ENCODE data around the gene MYO10.

Gene MYO10

DNA sequence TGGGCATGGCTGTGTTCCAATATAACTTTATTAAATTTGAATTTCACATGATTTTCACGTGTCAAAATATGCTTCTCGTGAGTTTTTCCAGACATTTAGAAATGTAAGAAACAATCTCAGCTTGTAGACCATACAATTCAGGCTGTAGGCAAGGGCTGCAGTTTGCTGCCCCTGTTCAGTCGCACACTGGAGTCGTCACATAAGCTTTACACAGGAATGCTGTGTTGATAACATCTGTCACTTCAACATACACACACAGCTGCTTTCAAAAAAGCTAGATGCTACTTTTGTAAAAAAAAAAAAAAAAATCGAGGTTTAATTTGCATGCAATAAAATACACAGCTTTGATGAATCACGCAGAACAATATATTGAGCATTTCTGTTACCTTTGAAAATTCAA, 77.9 kb downstream of the MYO10 start:
- Histone ChIP-seq H3K36me3 (ENCODE audit: control insufficient read depth in 2 of 2, insufficient read depth in 2 of 2, low read length in 2 of 2) (no peaks in the 10 kb centered on the region), H3K27ac (ENCODE audit: low read length) (no peak overlapping the region), H3K9me3 (ENCODE audit: control insufficient read depth in 2 of 2, low read length in 2 of 2) (peaks cover 4% of the 10 kb centered on the region in 2 donors), H3K9ac (ENCODE audit: low read length in 2 of 2) (no peak overlapping the region), H3K27me3 (ENCODE audit: control insufficient read depth in 1 of 2, insufficient read depth in 2 of 2, low read length in 2 of 2) (no peaks in the 10 kb centered on the region), H3K4me3 (ENCODE audit: low read length in 2 of 2) (no peak overlapping the region), H3K4me1 (ENCODE audit: control insufficient read depth, insufficient read depth, low read length) (no peaks in the 10 kb centered on the region)

DNA sequence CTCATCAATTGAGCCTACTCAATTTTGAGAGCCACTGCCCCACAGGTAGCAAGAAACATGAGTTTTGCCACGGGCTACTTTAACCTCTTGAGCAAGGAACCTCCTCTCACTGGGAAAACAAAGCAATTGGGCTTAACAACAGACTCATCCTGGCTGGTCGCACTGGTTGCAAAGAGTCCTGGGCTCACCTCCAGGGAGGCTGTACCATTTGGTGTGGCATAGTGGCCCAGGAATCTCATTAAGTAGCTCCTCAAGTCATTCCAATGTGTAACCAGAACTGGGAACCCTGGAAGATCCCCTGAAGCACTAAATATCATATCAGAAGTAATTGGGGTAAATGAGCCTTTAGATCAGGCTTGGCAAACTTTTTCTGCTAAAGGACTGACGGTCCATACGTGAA, 78.5 kb downstream of the MYO10 start:
- H3K9me3 ChIP-seq (ENCODE audit: control insufficient read depth in 2 of 2, low read length in 2 of 2), result peaks cover 4% of the 10 kb centered on the region in 2 donors
- no peaks in the 10 kb centered on the region for H3K36me3 ChIP-seq (ENCODE audit: control insufficient read depth in 2 of 2, insufficient read depth in 2 of 2, low read length in 2 of 2)
- H3K4me1 ChIP-seq (ENCODE audit: control insufficient read depth, insufficient read depth, low read length), result no peaks in the 10 kb centered on the region
- no peak overlapping the region for H3K27ac ChIP-seq (ENCODE audit: low read length)
- no peak overlapping the region for H3K9ac ChIP-seq (ENCODE audit: low read length in 2 of 2)
- no peak overlapping the region for H3K4me3 ChIP-seq (ENCODE audit: low read length in 2 of 2)
- H3K27me3 ChIP-seq (ENCODE audit: control insufficient read depth in 1 of 2, insufficient read depth in 2 of 2, low read length in 2 of 2), result no peaks in the 10 kb centered on the region

DNA sequence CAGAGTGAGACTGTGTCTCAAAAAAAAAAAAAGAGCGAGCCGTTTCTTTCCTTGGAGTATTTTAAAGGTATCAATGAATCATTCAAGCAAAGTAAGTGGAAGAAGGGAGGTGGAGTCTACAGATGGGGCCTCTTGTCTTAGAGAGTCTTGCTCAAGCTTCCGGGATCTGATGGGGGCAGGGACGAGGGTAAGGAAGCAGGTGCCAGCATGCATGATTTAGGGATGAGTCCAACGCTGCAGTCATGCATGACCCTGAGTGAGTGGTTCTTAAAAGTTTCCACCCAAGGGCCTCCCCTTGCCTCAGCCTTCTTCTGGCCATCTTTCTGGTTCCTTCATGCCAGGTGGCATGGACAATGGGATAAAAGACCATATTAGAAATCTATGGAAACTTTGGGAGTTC, 79.6 kb downstream of the MYO10 start:
- H3K4me1 ChIP-seq (ENCODE audit: control insufficient read depth, insufficient read depth, low read length), result no peaks in the 10 kb centered on the region
- H3K9ac ChIP-seq (ENCODE audit: low read length in 2 of 2), result no peak overlapping the region
- no peak overlapping the region for H3K27ac ChIP-seq (ENCODE audit: low read length)
- peaks cover 4% of the 10 kb centered on the region in 2 donors for H3K9me3 ChIP-seq (ENCODE audit: control insufficient read depth in 2 of 2, low read length in 2 of 2)
- no peaks in the 10 kb centered on the region for H3K27me3 ChIP-seq (ENCODE audit: control insufficient read depth in 1 of 2, insufficient read depth in 2 of 2, low read length in 2 of 2)
- H3K4me3 ChIP-seq (ENCODE audit: low read length in 2 of 2), result no peak overlapping the region
- no peaks in the 10 kb centered on the region for H3K36me3 ChIP-seq (ENCODE audit: control insufficient read depth in 2 of 2, insufficient read depth in 2 of 2, low read length in 2 of 2)

DNA sequence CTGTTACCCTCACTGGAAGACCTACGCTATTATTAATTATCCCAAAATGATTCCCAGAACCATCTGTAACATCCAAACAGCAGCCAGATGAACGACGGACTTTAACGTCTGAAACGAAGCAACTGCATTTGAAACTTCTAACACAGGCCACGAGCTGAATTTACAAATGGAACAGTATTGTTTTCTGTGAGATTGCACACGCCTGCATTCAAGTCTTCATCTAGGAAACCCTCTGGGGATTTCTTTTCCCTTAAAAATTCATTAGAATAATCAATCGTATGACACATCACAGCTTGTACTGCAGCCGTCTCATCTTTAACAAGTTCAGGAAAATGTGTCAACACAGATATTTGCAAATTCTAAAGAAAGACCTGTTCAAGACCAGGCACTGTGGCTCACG, 80.2 kb downstream of the MYO10 start:
- Histone ChIP-seq H3K27me3 (ENCODE audit: control insufficient read depth in 1 of 2, insufficient read depth in 2 of 2, low read length in 2 of 2) (no peaks in the 10 kb centered on the region), H3K4me1 (ENCODE audit: control insufficient read depth, insufficient read depth, low read length) (no peaks in the 10 kb centered on the region), H3K9me3 (ENCODE audit: control insufficient read depth in 2 of 2, low read length in 2 of 2) (peaks cover 4% of the 10 kb centered on the region in 2 donors), H3K9ac (ENCODE audit: low read length in 2 of 2) (no peak overlapping the region), H3K4me3 (ENCODE audit: low read length in 2 of 2) (peak overlapping the region; percentile 22 to 26), H3K27ac (ENCODE audit: low read length) (peak overlapping the region; percentile 24), H3K36me3 (ENCODE audit: control insufficient read depth in 2 of 2, insufficient read depth in 2 of 2, low read length in 2 of 2) (no peaks in the 10 kb centered on the region)

DNA sequence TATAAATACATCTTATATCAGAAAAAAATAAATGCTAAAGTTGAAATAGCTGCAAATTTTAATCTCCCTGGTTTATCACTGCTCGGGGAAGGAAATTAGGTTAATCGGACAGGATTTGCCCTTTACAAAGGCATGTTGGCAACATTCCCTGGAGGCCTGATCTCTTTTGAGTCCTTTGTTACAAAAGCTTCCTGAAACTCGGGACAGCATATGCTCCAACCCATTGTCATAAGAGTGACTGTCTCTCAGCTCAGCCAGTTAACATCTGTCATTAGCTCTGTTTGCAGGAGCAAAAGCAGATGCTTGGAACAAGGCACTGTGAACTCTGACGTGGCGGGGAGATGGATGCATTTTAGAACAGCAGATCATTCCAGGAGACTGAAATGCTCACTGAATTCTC, 80.6 kb downstream of the MYO10 start:
- Histone ChIP-seq H3K27ac (ENCODE audit: low read length) (peak overlapping the region; percentile 24), H3K27me3 (ENCODE audit: control insufficient read depth in 1 of 2, insufficient read depth in 2 of 2, low read length in 2 of 2) (no peaks in the 10 kb centered on the region), H3K9me3 (ENCODE audit: control insufficient read depth in 2 of 2, low read length in 2 of 2) (peaks cover 4% of the 10 kb centered on the region in 2 donors), H3K36me3 (ENCODE audit: control insufficient read depth in 2 of 2, insufficient read depth in 2 of 2, low read length in 2 of 2) (no peaks in the 10 kb centered on the region), H3K4me3 (ENCODE audit: low read length in 2 of 2) (peak overlapping the region; percentile 22 to 26), H3K4me1 (ENCODE audit: control insufficient read depth, insufficient read depth, low read length) (no peaks in the 10 kb centered on the region), H3K9ac (ENCODE audit: low read length in 2 of 2) (no peak overlapping the region)

DNA sequence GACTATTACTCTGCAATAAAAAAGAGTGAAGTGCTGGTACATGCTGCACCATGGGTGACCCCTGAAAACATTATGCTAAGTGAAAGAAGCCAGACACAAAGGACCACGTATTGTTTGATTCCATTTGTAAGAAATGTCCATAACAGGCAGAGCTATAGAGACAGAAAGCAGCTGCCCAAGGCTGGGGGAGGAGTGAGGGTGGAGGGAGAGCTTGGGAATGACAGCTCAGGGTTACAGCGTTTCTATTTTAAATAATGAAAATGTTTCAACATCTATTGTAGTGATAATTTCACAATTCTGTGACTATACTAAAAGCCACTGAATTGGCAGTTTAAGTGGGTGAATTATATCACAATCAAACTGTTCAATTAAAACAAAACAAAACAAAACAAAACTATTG, 81.7 kb downstream of the MYO10 start:
- Histone ChIP-seq H3K27ac (ENCODE audit: low read length) (no peak overlapping the region), H3K4me3 (ENCODE audit: low read length in 2 of 2) (no peak overlapping the region), H3K36me3 (ENCODE audit: control insufficient read depth in 2 of 2, insufficient read depth in 2 of 2, low read length in 2 of 2) (no peaks in the 10 kb centered on the region), H3K9ac (ENCODE audit: low read length in 2 of 2) (no peak overlapping the region), H3K9me3 (ENCODE audit: control insufficient read depth in 2 of 2, low read length in 2 of 2) (peaks cover 3 to 4% of the 10 kb centered on the region in 2 donors), H3K27me3 (ENCODE audit: control insufficient read depth in 1 of 2, insufficient read depth in 2 of 2, low read length in 2 of 2) (no peaks in the 10 kb centered on the region), H3K4me1 (ENCODE audit: control insufficient read depth, insufficient read depth, low read length) (no peaks in the 10 kb centered on the region)

DNA sequence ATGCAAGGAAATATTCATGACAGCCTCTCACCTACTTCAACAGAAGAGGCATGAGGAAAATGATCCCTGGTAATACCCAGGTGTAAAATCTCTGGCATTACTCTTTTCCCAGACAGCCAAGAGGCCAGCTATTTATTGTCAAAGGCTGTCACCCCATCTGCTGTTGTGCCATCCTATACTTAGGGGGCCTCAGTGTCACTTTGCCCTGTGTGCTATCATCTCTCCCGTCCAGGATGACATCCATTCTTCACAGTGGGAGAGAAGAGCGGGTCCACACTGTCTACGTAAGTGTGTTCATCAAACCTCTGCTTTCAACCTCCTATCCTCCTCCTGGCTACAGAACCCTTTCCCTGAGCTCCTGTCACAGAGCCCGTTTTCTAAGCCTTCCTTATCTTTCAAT, 82.6 kb downstream of the MYO10 start:
- H3K36me3 ChIP-seq (ENCODE audit: control insufficient read depth in 2 of 2, insufficient read depth in 2 of 2, low read length in 2 of 2), result no peaks in the 10 kb centered on the region
- no peak overlapping the region for H3K9ac ChIP-seq (ENCODE audit: low read length in 2 of 2)
- no peak overlapping the region for H3K27ac ChIP-seq (ENCODE audit: low read length)
- no peak overlapping the region for H3K4me3 ChIP-seq (ENCODE audit: low read length in 2 of 2)
- H3K4me1 ChIP-seq (ENCODE audit: control insufficient read depth, insufficient read depth, low read length), result no peaks in the 10 kb centered on the region
- H3K27me3 ChIP-seq (ENCODE audit: control insufficient read depth in 1 of 2, insufficient read depth in 2 of 2, low read length in 2 of 2), result no peaks in the 10 kb centered on the region
- no peaks in the 10 kb centered on the region for H3K9me3 ChIP-seq (ENCODE audit: control insufficient read depth in 2 of 2, low read length in 2 of 2)

DNA sequence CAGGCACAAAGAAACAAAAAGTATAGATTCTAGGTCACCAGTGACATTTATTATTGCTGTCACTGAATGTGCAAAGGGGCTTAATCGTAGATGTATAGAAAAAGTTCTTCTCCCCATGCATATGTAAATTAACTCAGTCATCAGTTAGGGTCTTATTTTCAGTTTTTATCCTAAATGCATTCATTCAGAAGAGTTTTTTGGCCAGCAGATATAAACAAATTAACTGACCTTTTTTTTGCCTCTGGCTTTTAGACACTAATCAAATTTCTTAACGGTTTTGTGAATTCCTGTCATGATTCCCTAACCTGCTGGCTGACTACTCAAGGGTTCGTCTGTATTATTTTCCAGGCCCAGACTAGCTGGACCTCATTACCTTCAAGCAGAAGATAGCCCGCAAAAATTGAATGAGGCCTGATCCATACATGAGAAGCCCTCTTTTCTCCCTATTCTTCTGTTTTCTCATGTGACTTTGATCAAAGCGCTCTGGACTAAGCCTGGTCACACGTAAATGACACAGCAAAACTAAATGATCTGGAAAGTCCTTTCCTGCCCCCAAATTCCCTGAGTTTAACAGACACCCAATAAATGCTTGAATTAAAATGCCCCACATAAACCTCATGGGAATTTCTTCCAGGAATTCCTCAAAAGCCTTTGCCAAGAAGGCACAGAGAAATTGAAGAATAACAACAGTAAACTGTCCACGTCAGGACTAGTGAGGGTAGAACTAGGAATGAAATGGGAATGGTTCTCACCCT, 83.7 kb downstream of the MYO10 start:
- Histone ChIP-seq H3K9ac (ENCODE audit: low read length in 2 of 2) (no peak overlapping the region), H3K9me3 (ENCODE audit: control insufficient read depth in 2 of 2, low read length in 2 of 2) (no peaks in the 10 kb centered on the region), H3K27ac (ENCODE audit: low read length) (no peak overlapping the region), H3K36me3 (ENCODE audit: control insufficient read depth in 2 of 2, insufficient read depth in 2 of 2, low read length in 2 of 2) (no peaks in the 10 kb centered on the region), H3K27me3 (ENCODE audit: control insufficient read depth in 1 of 2, insufficient read depth in 2 of 2, low read length in 2 of 2) (no peaks in the 10 kb centered on the region), H3K4me3 (ENCODE audit: low read length in 2 of 2) (no peak overlapping the region), H3K4me1 (ENCODE audit: control insufficient read depth, insufficient read depth, low read length) (no peaks in the 10 kb centered on the region)

DNA sequence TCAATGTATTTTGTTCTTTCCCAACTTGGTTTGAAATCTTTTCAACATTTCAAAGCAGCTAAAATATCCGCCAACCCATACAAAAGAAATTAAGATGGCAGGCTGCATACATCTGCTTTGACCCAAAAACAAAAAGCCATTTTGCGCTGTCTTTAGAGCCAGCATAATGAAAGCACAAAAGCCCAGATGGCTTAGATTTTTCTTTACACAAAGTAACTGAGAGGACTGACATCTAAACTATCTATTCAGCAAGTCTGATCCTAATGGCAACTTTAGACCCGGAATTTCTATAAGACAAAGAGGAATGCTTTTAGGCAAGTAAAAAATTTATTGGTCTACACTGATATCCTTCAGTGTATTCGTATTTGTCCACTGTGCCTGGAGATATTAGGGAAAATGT, 86.3 kb downstream of the MYO10 start:
- H3K4me3 ChIP-seq (ENCODE audit: low read length in 2 of 2), result no peak overlapping the region
- H3K27me3 ChIP-seq (ENCODE audit: control insufficient read depth in 1 of 2, insufficient read depth in 2 of 2, low read length in 2 of 2), result no peaks in the 10 kb centered on the region
- H3K4me1 ChIP-seq (ENCODE audit: control insufficient read depth, insufficient read depth, low read length), result no peaks in the 10 kb centered on the region
- no peak overlapping the region for H3K9ac ChIP-seq (ENCODE audit: low read length in 2 of 2)
- H3K27ac ChIP-seq (ENCODE audit: low read length), result no peak overlapping the region
- no peaks in the 10 kb centered on the region for H3K36me3 ChIP-seq (ENCODE audit: control insufficient read depth in 2 of 2, insufficient read depth in 2 of 2, low read length in 2 of 2)
- H3K9me3 ChIP-seq (ENCODE audit: control insufficient read depth in 2 of 2, low read length in 2 of 2), result no peaks in the 10 kb centered on the region

DNA sequence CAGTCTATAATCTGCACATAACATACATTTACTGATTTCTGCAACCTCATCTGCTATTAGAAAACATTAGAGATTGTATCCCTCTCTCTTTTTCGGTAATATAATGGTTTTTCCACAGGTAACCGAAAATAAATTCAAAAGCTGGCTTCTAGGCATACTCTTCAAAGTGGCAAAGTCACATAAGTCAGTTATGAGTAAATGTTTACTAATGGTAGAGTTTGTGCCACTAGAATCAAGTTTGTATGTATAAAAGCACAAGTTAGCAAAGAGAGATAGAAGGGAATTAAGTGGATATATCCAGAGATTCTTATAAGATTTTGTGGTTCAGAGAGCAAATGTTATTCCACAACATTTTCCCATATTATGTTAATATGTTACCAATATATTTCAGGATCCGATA, 86.9 kb downstream of the MYO10 start:
- Histone ChIP-seq H3K36me3 (ENCODE audit: control insufficient read depth in 2 of 2, insufficient read depth in 2 of 2, low read length in 2 of 2) (no peaks in the 10 kb centered on the region), H3K9ac (ENCODE audit: low read length in 2 of 2) (no peak overlapping the region), H3K9me3 (ENCODE audit: control insufficient read depth in 2 of 2, low read length in 2 of 2) (no peaks in the 10 kb centered on the region), H3K4me1 (ENCODE audit: control insufficient read depth, insufficient read depth, low read length) (no peaks in the 10 kb centered on the region), H3K4me3 (ENCODE audit: low read length in 2 of 2) (no peak overlapping the region), H3K27ac (ENCODE audit: low read length) (no peak overlapping the region), H3K27me3 (ENCODE audit: control insufficient read depth in 1 of 2, insufficient read depth in 2 of 2, low read length in 2 of 2) (no peaks in the 10 kb centered on the region)

DNA sequence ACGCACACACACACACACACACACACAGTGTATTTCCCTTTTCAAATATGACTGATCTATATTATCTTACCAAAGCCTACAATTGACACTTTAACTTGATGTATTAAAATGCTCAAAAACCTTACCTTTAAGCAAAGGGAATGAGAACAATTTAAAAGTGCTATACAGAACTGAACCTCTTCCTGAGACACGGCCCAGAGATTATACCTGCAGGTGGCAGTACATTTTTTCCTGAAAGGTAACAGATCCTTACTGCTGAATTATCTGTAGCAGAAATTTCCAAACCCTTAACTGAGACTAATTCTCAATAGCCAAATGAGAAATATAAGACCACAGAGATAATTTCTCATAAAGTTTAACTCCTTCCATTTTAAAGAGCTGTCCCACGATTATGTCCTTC, 91.1 kb downstream of the MYO10 start:
- Histone ChIP-seq H3K4me1 (ENCODE audit: control insufficient read depth, insufficient read depth, low read length) (no peaks in the 10 kb centered on the region), H3K27ac (ENCODE audit: low read length) (no peak overlapping the region), H3K4me3 (ENCODE audit: low read length in 2 of 2) (no peak overlapping the region), H3K9ac (ENCODE audit: low read length in 2 of 2) (no peak overlapping the region), H3K9me3 (ENCODE audit: control insufficient read depth in 2 of 2, low read length in 2 of 2) (no peaks in the 10 kb centered on the region), H3K27me3 (ENCODE audit: control insufficient read depth in 1 of 2, insufficient read depth in 2 of 2, low read length in 2 of 2) (no peaks in the 10 kb centered on the region), H3K36me3 (ENCODE audit: control insufficient read depth in 2 of 2, insufficient read depth in 2 of 2, low read length in 2 of 2) (no peaks in the 10 kb centered on the region)
